Brain microvascular endothelial cell (primary cell): Measurements from ENCODE around the gene TJP1.

Experiments used
- DNase-seq: peaks from one replicate; pipeline ENCODE4 v3.0.0-alpha.2; 2020
- H3K27ac ChIP-seq: fragments of 250-450 bp; sonication (Bioruptor Pico); 2 replicates; pipeline ENCODE4 v1.5.1; 2020; ENCODE audit warnings: mild to moderate bottlenecking, moderate library complexity
- H3K27me3 ChIP-seq: fragments of 250-450 bp; sonication (Bioruptor Pico); replicated peaks from 2 replicates; pipeline ENCODE4 v1.5.1; 2020; ENCODE audit warnings: mild to moderate bottlenecking
- H3K36me3 ChIP-seq: fragments of 250-450 bp; sonication (Bioruptor Pico); replicated peaks from 2 replicates; pipeline ENCODE4 v1.5.1; 2020; ENCODE audit warnings: mild to moderate bottlenecking
- H3K4me3 ChIP-seq: 2 replicates; pipeline ENCODE4 v1.5.1; 2011; ENCODE audit warnings: low read depth, mild to moderate bottlenecking, control low read depth, low read length, moderate library complexity
- CTCF ChIP-seq: IDR thresholded peaks from 2 replicates; pipeline ENCODE4 v1.5.1; 2011; ENCODE audit warnings: low read depth, mild to moderate bottlenecking, moderate library complexity, low read length, control low read depth, inconsistent platforms; ENCODE audit errors: missing control alignments
- in situ Hi-C: cut with HindIII; loops from 2 replicates; pipeline ENCODE4 v1.10.0; 2017; ENCODE audit warnings: low sequenced_read_pairs, low pct_ligation_motif_present

The TJP1 gene

GRCh38 chr15:29792426-29793159, 29.7 kb downstream of the TJP1 start:
- peak; percentile 16 for DNase-seq
- no peak for TF ChIP-seq CTCF
- no peaks in the 10 kb centered on the region for H3K27me3 ChIP-seq
- H3K4me3 ChIP-seq, result no peak overlapping the region
- H3K36me3 ChIP-seq, result peaks cover 6% of the 10 kb centered on the region
- no peak overlapping the region for H3K27ac ChIP-seq
- in situ Hi-C loops, result no loop called here

- in situ Hi-C loops, result no loop called here
- TF ChIP-seq CTCF, result no peak
- H3K27ac ChIP-seq, result no peak overlapping the region
- DNase-seq, result no peak
- peaks cover 6% of the 10 kb centered on the region for H3K36me3 ChIP-seq
- no peaks in the 10 kb centered on the region for H3K27me3 ChIP-seq
- no peak overlapping the region for H3K4me3 ChIP-seq
These were observed 31.7 kb downstream of the TJP1 start for GRCh38 chr15:29790607-29791006.

GRCh38 chr15:29789871-29790270, 32.4 kb downstream of the TJP1 start:
- no peak for DNase-seq
- in situ Hi-C loops, result no loop called here
- H3K27me3 ChIP-seq, result no peaks in the 10 kb centered on the region
- H3K4me3 ChIP-seq, result no peak overlapping the region
- H3K27ac ChIP-seq, result no peak overlapping the region
- no peak for TF ChIP-seq CTCF
- H3K36me3 ChIP-seq, result peaks cover 6% of the 10 kb centered on the region

GRCh38 chr15:29788433-29789034, 33.7 kb downstream of the TJP1 start:
- no peaks in the 10 kb centered on the region for H3K27me3 ChIP-seq
- in situ Hi-C loops, result no loop called here
- no peak for TF ChIP-seq CTCF
- DNase-seq, result no peak
- peaks cover 2% of the 10 kb centered on the region for H3K36me3 ChIP-seq
- no peak overlapping the region for H3K27ac ChIP-seq
- no peak overlapping the region for H3K4me3 ChIP-seq

GRCh38 chr15:29787767-29788166, 34.5 kb downstream of the TJP1 start:
- Histone ChIP-seq H3K4me3 (no peak overlapping the region), H3K27ac (no peak overlapping the region), H3K36me3 (no peaks in the 10 kb centered on the region), H3K27me3 (no peaks in the 10 kb centered on the region)
- DNase-seq, result no peak
- no peak for TF ChIP-seq CTCF
- in situ Hi-C loops, result no loop called here
